ENCODE measurements around the gene F2RL3.

DNA sequence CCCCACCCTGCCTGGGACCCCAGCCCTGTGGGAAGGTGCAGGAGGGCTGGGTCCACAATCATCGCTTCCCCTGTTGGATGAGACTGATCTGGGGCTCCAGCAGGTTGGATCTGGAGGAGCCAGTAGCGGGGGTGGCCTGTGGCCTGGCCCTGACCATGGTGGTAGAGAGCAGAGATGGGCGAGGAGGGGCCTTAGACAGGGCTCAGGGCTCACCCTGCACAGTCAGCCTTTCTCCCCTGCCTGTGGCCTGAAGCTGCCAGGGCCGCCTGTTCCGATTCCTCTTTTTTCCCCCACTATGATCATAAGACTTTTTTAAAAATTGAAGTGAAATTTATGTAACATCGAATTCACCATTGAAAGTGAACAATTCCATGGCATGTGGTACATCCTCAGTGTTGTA is 41.4 kb upstream of the F2RL3 start:
- TF ChIP-seq EP300 (IDR thresholded peaks at IDR 0.05; ENCODE audit: low read length): no peak
- TF ChIP-seq, protein P1, sequence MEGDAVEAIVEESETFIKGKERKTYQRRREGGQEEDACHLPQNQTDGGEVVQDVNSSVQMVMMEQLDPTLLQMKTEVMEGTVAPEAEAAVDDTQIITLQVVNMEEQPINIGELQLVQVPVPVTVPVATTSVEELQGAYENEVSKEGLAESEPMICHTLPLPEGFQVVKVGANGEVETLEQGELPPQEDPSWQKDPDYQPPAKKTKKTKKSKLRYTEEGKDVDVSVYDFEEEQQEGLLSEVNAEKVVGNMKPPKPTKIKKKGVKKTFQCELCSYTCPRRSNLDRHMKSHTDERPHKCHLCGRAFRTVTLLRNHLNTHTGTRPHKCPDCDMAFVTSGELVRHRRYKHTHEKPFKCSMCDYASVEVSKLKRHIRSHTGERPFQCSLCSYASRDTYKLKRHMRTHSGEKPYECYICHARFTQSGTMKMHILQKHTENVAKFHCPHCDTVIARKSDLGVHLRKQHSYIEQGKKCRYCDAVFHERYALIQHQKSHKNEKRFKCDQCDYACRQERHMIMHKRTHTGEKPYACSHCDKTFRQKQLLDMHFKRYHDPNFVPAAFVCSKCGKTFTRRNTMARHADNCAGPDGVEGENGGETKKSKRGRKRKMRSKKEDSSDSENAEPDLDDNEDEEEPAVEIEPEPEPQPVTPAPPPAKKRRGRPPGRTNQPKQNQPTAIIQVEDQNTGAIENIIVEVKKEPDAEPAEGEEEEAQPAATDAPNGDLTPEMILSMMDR (IDR thresholded peaks at IDR 0.05 in 2 of 3, conservative IDR thresholded peaks at IDR 0.05 in 1 of 3; ENCODE audit: insufficient read depth in 2 of 3, low read depth in 1 of 3, low read length in 3 of 3): no peak
- TF ChIP-seq, protein P2, sequence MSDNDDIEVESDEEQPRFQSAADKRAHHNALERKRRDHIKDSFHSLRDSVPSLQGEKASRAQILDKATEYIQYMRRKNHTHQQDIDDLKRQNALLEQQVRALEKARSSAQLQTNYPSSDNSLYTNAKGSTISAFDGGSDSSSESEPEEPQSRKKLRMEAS (CRISPR knock-in tag; IDR thresholded peaks at IDR 0.05): no peak
